IPS DF 4.7 (cell line): ENCODE measurements around the gene INSIG1.

Experiments
- DNase-seq: peaks from one replicate; pipeline ENCODE4 v3.0.0-alpha.2; 2013; ENCODE audit warnings: low spot score; ENCODE audit errors: extremely low read depth

INSIG1 gene

DNA sequence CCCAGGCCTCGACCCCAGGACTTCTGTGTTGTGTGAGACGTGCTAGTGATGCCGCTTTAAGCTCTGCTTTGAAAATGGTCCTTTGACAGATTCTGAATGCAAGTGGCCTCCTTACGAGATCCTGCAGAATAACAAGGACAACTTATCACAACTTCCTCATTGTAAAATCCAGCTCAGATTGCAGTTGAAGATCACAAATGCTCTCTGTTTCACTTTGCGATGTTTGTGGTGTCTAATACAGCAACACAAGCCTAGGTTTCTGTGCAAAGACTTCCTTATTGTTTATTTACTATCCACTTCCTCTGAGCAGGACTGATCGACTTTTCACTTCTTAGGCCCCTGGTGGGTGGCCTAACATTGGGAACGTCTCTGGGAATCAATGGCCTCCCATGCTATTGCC is 31.7 kb upstream of the INSIG1 start:
- DNase-seq: no peak

DNA sequence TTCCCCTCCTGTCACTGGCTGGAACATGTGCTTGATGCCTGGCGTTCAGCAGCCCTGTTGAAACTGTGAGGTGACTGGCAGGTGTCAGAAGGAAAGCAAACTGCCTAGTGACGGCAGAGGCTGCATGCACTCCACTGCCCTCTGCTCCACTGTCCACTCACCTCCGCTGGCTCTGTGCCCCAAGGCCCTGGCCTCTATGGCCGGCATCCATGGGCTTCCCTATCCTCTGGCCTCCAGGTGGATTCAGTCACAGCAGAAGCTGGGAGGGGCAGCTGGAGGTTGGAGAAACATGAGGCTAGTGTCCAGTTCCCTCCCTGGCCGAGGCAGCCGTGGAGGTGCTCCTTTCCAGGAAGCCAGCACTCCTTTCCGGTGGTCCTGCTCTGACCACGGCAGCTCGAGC is 31.2 kb upstream of the INSIG1 start:
- no peak for DNase-seq

- DNase-seq: no peak
Measured at GRCh38 chr7:155267023-155267422, 30.7 kb upstream of the INSIG1 start.

DNA sequence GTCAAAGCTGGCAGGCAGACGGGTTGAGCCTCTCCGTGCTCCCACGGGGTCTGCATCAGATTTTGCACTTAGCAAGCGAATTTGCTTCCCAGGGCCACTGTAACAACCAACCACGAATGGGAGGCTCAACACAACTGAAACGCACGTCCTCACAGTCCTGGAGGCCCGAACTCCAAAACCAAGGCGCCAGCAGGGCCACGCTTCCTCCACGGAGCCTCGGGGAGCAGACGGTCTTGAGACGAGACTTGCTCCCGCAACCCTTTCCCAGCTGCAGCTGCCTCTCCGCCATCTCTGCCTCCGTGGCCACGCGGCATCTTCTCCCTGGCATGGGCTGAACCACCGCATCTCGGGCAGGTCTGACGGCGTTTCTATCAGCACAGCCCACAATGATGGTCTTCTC is 30.2 kb upstream of the INSIG1 start:
- DNase-seq: no peak

DNA sequence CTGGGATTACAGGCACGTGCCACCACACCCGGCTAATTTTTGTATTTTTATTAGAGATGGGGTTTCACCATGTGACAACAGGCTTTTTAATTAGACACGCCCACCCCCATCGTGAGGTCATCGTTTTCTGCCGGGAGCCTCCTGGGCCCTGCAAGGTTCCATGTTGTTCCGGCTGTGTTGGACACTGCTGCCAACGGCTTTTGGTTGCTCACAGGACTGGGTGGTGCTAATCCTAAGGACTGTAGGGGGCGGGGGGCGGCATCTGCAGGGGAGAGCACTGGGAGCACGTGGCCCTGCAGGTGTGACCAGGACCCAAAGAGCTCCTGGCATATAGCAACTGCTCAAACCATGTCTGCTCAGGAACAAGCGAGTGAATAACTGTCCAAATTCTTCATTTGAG is 29.5 kb upstream of the INSIG1 start:
- DNase-seq: no peak

- DNase-seq: no peak
Measured at GRCh38 chr7:155268921-155269650, 28.6 kb upstream of the INSIG1 start.

DNA sequence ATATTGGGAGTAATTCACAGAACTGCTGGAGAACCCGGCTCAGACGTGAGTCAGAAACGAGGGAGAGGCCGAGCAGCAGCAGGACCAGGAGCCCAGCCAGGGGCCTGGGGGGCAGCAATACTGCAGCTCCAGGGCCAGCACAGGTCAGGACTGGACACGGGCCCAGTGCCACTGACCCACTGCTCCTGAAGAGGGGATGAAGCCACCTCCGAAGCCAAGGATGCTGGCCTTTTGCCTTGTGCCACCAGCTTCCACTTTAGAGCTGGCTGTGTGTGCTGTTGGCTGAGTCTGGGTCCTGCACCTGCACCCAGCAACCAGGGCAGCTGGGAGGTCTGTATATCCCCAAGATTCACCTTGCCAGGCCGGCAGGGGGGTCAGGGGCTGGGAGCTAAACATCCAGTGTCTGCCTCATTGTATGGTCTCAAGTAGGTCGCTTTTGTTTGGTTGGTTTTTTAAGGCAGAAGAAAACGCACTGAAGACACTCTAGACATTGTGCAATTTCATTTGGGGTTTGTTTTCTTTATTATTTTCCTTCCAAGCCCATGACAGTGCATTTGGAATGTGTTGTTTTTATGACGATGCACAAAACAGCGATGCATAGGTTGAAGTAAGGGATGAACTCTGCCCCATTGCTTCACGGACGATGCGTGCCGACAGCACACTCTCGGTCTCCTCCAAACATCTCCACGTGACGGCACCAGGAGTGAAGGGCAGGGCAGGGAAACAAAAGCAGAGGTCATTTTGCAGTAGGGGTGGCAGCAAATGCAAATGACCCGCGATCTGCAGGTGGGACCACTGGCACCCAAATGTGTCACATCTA is 27.7 kb upstream of the INSIG1 start:
- no peak for DNase-seq

GRCh38 chr7:155270861-155271260 is 26.8 kb upstream of the INSIG1 start:
- DNase-seq: no peak

DNA sequence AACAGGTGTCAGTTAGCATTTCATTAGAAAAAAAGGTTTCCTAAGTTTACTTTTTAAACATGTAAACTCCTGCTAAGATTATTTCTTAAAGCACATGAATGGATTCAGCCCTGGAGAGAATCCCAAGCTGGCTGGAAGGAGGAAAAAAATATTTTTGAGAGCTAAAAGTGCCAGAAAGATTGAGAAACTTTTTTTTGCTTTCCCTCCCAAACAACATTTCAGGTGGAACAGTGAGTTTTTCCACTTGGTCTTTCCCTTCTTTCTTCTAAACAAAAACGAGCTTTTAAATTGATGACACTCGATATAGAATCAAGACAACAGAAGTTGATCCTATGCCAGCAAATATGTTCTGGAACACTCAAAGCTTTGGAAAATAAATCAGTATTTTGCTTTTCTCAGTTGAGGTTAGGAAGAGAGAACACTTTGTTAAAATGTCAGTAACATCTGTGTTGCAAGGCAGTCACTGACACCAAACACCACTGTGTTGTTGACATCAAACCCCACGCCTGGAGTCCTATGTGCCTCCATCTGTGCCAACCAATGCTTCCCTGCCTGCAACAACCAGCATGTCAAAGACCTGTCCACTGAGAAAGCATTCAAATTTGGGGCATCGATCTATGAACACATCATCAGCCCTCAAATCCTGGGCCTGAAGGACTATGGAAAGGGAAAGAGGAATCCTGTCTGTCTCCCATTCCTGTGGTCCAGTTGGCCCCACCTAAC is 22.9 kb upstream of the INSIG1 start:
- no peak for DNase-seq

DNA sequence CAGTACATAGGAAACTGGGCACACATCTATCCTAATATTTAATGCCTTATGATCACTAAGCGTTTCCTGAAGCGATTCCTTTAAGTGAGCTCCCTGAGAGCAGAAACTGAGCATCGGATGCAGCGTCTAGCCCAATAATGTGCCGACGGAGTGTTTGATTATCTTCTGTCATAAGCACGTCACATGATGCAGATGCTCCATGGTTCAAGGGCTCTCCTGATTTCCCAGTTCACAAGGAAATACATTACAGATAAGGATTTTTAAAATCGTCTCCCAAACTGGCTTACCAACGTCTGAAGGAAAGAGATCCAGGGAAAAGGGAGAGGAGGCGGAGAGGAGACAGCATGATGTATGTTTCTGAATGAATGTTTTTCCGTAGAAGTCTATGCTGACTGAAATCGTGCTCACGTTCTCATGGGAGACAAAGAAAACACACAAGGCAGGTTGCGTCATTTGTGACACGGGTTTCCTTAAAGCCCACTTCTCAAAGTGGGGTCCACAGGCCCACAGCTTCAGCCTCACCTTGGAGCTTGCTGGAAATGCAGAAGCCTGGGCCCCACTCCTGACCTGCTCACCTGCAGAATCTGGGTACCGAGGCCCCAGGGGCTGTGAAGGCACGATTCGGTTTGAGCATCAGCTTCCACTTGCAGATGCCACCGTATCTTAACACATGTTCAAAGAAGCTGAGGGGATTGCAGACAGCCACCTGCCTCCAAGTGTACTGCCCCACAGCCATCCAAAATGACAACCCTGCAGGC is 21.5 kb upstream of the INSIG1 start:
- no peak for DNase-seq

DNA sequence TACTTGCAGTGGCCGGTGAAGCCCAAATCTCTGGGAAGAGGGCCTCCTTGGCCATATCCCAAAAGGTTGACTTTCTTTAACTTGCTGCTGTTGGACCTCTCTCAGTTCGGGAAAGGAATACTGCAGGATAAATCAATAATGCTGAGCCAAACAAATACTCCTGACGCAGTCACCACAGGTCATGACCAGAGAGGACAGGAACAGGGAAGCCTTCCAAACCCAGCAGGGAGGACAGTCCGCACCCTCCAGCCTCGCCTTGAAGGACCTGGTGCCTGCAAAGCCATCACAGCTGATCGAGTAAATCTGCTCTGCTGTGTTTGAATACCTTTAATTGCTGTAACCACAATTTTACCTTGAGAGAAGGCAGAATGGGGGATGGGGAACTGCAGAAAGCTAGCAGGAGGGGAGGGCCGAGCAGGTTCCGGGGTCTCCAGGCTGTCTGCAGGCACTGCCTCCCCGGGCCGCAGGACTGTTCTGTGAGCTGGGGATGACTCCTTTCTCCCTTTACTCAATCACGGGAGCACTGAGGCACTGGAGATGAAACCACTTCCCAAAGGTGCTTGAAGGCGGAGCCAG is 20.8 kb upstream of the INSIG1 start:
- no peak for DNase-seq

GRCh38 chr7:155277385-155277994 is 20.2 kb upstream of the INSIG1 start:
- DNase-seq: no peak

DNA sequence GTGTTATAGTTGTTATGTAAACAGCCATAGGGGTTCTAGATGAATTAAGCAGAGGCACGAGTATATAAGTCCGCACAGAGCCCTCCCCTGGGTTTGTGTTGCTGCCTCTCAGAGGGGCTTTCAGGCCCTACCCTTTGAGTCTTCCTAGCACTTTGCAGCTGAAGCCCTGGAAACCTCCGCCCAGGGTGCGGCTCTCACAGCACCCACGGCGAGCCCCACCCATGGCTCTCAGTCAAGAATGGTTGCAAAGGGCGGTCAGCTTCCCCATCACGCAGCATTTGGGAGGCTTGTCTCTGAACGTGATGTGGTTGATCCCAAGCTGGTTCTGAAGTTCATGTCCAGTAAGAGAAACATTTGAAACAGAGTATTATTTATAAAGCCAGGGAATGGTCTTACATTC is 18.8 kb upstream of the INSIG1 start:
- no peak for DNase-seq

GRCh38 chr7:155279787-155280445 is 17.8 kb upstream of the INSIG1 start:
- DNase-seq: no peak

DNA sequence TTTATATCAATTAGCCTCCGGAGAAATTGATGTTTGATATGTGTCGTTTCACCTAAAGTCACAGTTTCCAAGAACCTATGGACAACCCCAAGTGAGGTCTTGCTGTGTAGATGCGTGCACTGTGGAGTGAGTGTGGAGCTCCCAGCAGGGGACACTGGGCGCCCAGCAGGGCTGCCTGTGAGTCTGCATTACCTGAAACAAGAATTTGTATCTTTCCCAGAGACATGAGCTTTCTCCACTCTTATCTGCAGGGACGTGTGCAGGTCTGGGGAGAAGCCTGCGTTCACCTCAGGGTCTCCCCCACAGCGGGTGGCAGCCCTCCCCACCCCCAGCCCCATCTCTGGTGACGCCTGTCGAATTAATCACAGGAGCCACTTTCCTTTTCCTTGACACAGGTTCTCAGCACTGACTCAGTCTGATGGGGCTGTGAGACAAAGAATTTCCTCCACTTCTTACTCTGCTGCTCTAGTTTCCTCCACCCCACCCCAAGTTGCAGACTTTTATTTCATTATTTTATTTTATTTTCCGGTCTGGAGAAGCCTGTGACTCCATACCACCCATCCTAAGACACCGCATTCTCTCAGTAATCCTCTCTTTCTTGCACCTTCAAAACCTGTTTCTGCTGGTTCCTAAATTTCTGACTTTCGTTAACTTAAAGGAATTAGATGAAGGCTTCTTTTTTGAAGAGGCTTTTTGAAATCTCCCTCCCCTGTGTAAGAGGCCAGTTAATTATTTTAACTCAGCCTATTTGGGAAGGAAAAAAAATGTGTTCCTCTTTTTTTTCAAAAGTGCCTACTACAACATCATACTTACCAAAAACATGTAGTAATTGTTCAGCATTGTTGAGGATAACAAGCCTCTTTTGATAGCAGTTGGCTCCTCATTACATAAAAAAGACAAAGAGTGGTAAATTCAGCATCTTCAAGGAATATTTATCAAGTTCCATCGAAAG is 17.0 kb upstream of the INSIG1 start:
- no peak for DNase-seq

- no peak for DNase-seq
Measured at GRCh38 chr7:155281398-155281969, 16.2 kb upstream of the INSIG1 start.

GRCh38 chr7:155282671-155283070 is 15.0 kb upstream of the INSIG1 start:
- no peak for DNase-seq

DNA sequence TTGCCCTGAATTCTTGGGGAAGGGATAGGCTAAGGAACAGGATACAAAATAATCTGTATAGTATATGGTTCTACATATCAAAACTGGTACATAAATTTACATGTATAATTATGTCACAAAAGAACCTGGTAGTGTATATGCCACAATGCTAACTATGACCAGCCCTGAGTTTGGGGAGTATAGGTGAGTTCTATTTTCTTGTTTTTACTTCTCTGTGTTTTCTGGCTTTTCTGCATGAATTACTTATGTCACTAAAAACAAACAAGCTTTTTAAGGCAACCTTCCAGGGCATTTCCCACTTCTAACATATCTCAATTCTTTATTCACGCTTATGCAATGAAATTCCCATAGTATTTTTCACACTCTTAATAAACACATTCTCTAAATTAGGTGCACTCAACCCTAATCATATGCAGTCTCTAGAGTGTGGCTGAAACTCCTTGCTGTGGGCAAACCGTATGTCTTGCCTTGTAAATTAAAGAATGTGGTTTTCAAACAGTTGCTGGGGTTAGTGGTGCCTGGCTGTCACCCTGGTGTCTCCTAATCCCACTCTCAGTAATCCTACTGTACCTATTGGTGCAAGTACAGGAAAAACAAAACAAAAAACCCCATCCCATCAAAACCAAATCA is 14.0 kb upstream of the INSIG1 start:
- DNase-seq: no peak
